ENCODE data around the gene UPB1.

- TF ChIP-seq, protein P1, sequence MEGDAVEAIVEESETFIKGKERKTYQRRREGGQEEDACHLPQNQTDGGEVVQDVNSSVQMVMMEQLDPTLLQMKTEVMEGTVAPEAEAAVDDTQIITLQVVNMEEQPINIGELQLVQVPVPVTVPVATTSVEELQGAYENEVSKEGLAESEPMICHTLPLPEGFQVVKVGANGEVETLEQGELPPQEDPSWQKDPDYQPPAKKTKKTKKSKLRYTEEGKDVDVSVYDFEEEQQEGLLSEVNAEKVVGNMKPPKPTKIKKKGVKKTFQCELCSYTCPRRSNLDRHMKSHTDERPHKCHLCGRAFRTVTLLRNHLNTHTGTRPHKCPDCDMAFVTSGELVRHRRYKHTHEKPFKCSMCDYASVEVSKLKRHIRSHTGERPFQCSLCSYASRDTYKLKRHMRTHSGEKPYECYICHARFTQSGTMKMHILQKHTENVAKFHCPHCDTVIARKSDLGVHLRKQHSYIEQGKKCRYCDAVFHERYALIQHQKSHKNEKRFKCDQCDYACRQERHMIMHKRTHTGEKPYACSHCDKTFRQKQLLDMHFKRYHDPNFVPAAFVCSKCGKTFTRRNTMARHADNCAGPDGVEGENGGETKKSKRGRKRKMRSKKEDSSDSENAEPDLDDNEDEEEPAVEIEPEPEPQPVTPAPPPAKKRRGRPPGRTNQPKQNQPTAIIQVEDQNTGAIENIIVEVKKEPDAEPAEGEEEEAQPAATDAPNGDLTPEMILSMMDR (IDR thresholded peaks at IDR 0.05) = no peak
- TF ChIP-seq ESRRA (CRISPR knock-in tag; IDR thresholded peaks at IDR 0.05; ENCODE audit: borderline replicate concordance) (no peak), ZNF317 (CRISPR knock-in tag; IDR thresholded peaks at IDR 0.05; ENCODE audit: borderline replicate concordance, low read depth) (no peak), RORB (CRISPR knock-in tag; IDR thresholded peaks at IDR 0.05) (no peak), TCF7 (CRISPR knock-in tag; IDR thresholded peaks at IDR 0.05; ENCODE audit: low read depth) (no peak), IRF2 (CRISPR knock-in tag; IDR thresholded peaks at IDR 0.05; ENCODE audit: borderline replicate concordance, low read depth) (no peak)
- TF ChIP-seq, protein P2, sequence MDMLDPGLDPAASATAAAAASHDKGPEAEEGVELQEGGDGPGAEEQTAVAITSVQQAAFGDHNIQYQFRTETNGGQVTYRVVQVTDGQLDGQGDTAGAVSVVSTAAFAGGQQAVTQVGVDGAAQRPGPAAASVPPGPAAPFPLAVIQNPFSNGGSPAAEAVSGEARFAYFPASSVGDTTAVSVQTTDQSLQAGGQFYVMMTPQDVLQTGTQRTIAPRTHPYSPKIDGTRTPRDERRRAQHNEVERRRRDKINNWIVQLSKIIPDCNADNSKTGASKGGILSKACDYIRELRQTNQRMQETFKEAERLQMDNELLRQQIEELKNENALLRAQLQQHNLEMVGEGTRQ (CRISPR knock-in tag; IDR thresholded peaks at IDR 0.05) = no peak
Measured at GRCh38 chr22:24541681-24542515, 46.8 kb downstream of the UPB1 start.

Data from WTC11 (cell line).